NB4 (cell line): ENCODE data around the gene FYCO1.

ENCODE experiments used
- POLR2A ChIP-seq: IDR thresholded peaks from 2 replicates; pipeline ENCODE4 v1.6.1; 2011; ENCODE audit warnings: mild to moderate bottlenecking; ENCODE audit not compliant: insufficient read length; ENCODE audit errors: extremely low read depth
- TF ChIP-seq, protein P1 (sequence below): IDR thresholded peaks from one replicate; pipeline ENCODE4 v1.5.1; 2012; ENCODE audit warnings: low read depth, low read length

DNA sequence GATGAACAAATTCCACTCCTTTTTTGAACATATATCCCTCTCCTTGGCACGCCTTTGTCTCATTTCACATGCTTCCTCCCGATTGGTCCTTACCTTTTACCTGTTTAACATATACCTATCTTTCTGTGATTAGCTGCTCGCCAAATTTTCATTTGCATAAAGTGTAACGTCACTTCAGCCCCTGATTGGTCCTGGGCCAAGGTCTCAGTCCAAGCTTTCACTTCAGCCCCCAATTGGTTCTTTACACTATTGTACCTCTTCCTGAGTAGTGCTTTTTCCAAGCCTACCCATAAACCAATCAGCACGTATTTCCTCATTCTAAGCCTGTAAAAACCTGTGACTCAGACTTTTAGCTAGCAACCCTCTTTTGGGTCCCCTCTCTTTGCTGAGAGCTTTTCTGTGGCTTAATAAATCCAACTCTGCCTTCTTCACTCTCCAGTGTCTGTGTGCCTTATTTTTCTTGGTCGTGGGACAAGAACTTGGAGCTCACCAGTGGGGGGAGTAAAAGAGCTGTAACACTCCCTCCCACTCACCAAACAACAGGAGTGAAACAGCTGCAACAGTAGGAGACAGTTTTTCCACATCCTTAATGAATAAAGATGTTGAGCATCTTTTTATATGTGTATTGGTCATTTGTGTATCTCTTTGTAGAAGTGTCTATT lies 32.2 kb upstream of the FYCO1 start:
- TF ChIP-seq, protein P1, sequence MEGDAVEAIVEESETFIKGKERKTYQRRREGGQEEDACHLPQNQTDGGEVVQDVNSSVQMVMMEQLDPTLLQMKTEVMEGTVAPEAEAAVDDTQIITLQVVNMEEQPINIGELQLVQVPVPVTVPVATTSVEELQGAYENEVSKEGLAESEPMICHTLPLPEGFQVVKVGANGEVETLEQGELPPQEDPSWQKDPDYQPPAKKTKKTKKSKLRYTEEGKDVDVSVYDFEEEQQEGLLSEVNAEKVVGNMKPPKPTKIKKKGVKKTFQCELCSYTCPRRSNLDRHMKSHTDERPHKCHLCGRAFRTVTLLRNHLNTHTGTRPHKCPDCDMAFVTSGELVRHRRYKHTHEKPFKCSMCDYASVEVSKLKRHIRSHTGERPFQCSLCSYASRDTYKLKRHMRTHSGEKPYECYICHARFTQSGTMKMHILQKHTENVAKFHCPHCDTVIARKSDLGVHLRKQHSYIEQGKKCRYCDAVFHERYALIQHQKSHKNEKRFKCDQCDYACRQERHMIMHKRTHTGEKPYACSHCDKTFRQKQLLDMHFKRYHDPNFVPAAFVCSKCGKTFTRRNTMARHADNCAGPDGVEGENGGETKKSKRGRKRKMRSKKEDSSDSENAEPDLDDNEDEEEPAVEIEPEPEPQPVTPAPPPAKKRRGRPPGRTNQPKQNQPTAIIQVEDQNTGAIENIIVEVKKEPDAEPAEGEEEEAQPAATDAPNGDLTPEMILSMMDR: no peak
- TF ChIP-seq POLR2A: no peak
